ENCODE results near the gene RSRC2. TPM values are rescaled to one million over a fixed set of nuclear protein-coding genes. Genes with fewer than 3 reads are reported as not detected.

Gene RSRC2
- polyA plus RNA-seq, 1 donor from 2014 or later: 194 TPM

GRCh38 chr12:122473543-122474323, 53.0 kb downstream of the RSRC2 start:
- H4K20me1 ChIP-seq (ENCODE audit: insufficient read depth): no peaks in the 10 kb centered on the region
- H3K4me3 ChIP-seq (ENCODE audit: low read length): no peak overlapping the region
- H3K9me2 ChIP-seq (ENCODE audit: insufficient read depth, low read length): no peaks in the 10 kb centered on the region
- no peak overlapping the region for H3K27ac ChIP-seq (ENCODE audit: low read length)
- no peaks in the 10 kb centered on the region for H3K36me3 ChIP-seq (ENCODE audit: insufficient read depth, low read length)
- no peaks in the 10 kb centered on the region for H3K27me3 ChIP-seq (ENCODE audit: insufficient read depth, low read depth, low read length)
- no peaks in the 10 kb centered on the region for H3K79me2 ChIP-seq (replicated peaks; ENCODE audit: insufficient read depth, low read length)
- H3K9me3 ChIP-seq (ENCODE audit: low read length): no peaks in the 10 kb centered on the region
- no peak overlapping the region for H3K9ac ChIP-seq (ENCODE audit: low read length)
- no peak overlapping the region for H2AFZ ChIP-seq (ENCODE audit: low read depth, low read length)
- H3F3A ChIP-seq (ENCODE audit: insufficient read depth, low read length, poor library complexity, severe bottlenecking): no peaks in the 10 kb centered on the region
- TF ChIP-seq TAF1 (IDR thresholded peaks at IDR 0.05; ENCODE audit: low read depth) (no peak), POLR2AphosphoS5 (IDR thresholded peaks at IDR 0.05) (no peak), SMC3 (conservative IDR thresholded peaks at IDR 0.05; ENCODE audit: poor library complexity) (no peak), MXI1 (conservative IDR thresholded peaks at IDR 0.05; ENCODE audit: poor library complexity, severe bottlenecking) (no peak), RAD21 (conservative IDR thresholded peaks at IDR 0.05) (no peak), EZH2 (IDR thresholded peaks at IDR 0.05; ENCODE audit: borderline replicate concordance, insufficient read depth, low read length, poor library complexity, severe bottlenecking) (no peak), EP300 (conservative IDR thresholded peaks at IDR 0.05; ENCODE audit: poor library complexity, severe bottlenecking) (no peak)
- TF ChIP-seq, protein P1, sequence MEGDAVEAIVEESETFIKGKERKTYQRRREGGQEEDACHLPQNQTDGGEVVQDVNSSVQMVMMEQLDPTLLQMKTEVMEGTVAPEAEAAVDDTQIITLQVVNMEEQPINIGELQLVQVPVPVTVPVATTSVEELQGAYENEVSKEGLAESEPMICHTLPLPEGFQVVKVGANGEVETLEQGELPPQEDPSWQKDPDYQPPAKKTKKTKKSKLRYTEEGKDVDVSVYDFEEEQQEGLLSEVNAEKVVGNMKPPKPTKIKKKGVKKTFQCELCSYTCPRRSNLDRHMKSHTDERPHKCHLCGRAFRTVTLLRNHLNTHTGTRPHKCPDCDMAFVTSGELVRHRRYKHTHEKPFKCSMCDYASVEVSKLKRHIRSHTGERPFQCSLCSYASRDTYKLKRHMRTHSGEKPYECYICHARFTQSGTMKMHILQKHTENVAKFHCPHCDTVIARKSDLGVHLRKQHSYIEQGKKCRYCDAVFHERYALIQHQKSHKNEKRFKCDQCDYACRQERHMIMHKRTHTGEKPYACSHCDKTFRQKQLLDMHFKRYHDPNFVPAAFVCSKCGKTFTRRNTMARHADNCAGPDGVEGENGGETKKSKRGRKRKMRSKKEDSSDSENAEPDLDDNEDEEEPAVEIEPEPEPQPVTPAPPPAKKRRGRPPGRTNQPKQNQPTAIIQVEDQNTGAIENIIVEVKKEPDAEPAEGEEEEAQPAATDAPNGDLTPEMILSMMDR (IDR thresholded peaks at IDR 0.05; ENCODE audit: poor library complexity, severe bottlenecking): no peak
- TF ChIP-seq, protein P2, sequence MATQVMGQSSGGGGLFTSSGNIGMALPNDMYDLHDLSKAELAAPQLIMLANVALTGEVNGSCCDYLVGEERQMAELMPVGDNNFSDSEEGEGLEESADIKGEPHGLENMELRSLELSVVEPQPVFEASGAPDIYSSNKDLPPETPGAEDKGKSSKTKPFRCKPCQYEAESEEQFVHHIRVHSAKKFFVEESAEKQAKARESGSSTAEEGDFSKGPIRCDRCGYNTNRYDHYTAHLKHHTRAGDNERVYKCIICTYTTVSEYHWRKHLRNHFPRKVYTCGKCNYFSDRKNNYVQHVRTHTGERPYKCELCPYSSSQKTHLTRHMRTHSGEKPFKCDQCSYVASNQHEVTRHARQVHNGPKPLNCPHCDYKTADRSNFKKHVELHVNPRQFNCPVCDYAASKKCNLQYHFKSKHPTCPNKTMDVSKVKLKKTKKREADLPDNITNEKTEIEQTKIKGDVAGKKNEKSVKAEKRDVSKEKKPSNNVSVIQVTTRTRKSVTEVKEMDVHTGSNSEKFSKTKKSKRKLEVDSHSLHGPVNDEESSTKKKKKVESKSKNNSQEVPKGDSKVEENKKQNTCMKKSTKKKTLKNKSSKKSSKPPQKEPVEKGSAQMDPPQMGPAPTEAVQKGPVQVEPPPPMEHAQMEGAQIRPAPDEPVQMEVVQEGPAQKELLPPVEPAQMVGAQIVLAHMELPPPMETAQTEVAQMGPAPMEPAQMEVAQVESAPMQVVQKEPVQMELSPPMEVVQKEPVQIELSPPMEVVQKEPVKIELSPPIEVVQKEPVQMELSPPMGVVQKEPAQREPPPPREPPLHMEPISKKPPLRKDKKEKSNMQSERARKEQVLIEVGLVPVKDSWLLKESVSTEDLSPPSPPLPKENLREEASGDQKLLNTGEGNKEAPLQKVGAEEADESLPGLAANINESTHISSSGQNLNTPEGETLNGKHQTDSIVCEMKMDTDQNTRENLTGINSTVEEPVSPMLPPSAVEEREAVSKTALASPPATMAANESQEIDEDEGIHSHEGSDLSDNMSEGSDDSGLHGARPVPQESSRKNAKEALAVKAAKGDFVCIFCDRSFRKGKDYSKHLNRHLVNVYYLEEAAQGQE (IDR thresholded peaks at IDR 0.05; ENCODE audit: borderline replicate concordance): no peak
- H3K4me2 ChIP-seq (ENCODE audit: low read length): no peak overlapping the region

GRCh38 chr12:122471324-122472226, 55.2 kb downstream of the RSRC2 start:
- H3K27ac ChIP-seq (ENCODE audit: low read length): no peak overlapping the region
- H4K20me1 ChIP-seq (ENCODE audit: insufficient read depth): no peaks in the 10 kb centered on the region
- no peak overlapping the region for H3K9ac ChIP-seq (ENCODE audit: low read length)
- no peaks in the 10 kb centered on the region for H3F3A ChIP-seq (ENCODE audit: insufficient read depth, low read length, poor library complexity, severe bottlenecking)
- H2AFZ ChIP-seq (ENCODE audit: low read depth, low read length): no peak overlapping the region
- H3K36me3 ChIP-seq (ENCODE audit: insufficient read depth, low read length): no peaks in the 10 kb centered on the region
- H3K27me3 ChIP-seq (ENCODE audit: insufficient read depth, low read depth, low read length): no peaks in the 10 kb centered on the region
- no peaks in the 10 kb centered on the region for H3K9me3 ChIP-seq (ENCODE audit: low read length)
- H3K4me2 ChIP-seq (ENCODE audit: low read length): no peak overlapping the region
- no peaks in the 10 kb centered on the region for H3K79me2 ChIP-seq (replicated peaks; ENCODE audit: insufficient read depth, low read length)
- TF ChIP-seq SMC3 (conservative IDR thresholded peaks at IDR 0.05; ENCODE audit: poor library complexity) (peak; percentile 83), EP300 (conservative IDR thresholded peaks at IDR 0.05; ENCODE audit: poor library complexity, severe bottlenecking) (no peak), MXI1 (conservative IDR thresholded peaks at IDR 0.05; ENCODE audit: poor library complexity, severe bottlenecking) (no peak), TAF1 (IDR thresholded peaks at IDR 0.05; ENCODE audit: low read depth) (no peak), RAD21 (conservative IDR thresholded peaks at IDR 0.05) (peak; percentile 69), EZH2 (IDR thresholded peaks at IDR 0.05; ENCODE audit: borderline replicate concordance, insufficient read depth, low read length, poor library complexity, severe bottlenecking) (no peak), POLR2AphosphoS5 (IDR thresholded peaks at IDR 0.05) (no peak)
- TF ChIP-seq, protein P1 (IDR thresholded peaks at IDR 0.05; ENCODE audit: poor library complexity, severe bottlenecking): peak; percentile 77
- TF ChIP-seq, protein P2 (IDR thresholded peaks at IDR 0.05; ENCODE audit: borderline replicate concordance): no peak
- no peaks in the 10 kb centered on the region for H3K9me2 ChIP-seq (ENCODE audit: insufficient read depth, low read length)
- H3K4me3 ChIP-seq (ENCODE audit: low read length): no peak overlapping the region
